Right ventricle myocardium superior (tissue), 1 donor: Measurements from ENCODE around the gene TMUB2. TPM values are rescaled to one million over a fixed set of nuclear protein-coding genes. Genes with fewer than 3 reads are reported as not detected.

Experiments used
- ATAC-seq: fragments of 200-7000 bp; cut with Tn5 transposase; one replicate; pipeline ENCODE4 v1.9.1; 2020; ENCODE audit warnings: mild to moderate bottlenecking; ENCODE audit not compliant: poor library complexity
- DNase-seq: peaks from one replicate; pipeline ENCODE4 v3.0.0-alpha.2; 2020
- intact Hi-C: fragments of 100-400 bp; cut with DNase I; formaldehyde crosslinking; loops from one replicate; pipeline ENCODE4 v1.11.2; 2022
- total RNA-seq: library from RNA; stranded (reverse); fragmentation: NEBNext Ultra II Directional; extraction: Animal tissue kit (Norgen Biotek cat#: 25700); gene quantifications from one replicate; pipeline ENCODE4 v1.2.1, GENCODE V29; 2021
- donor health status: DM: no; HTN: yes; CAD: no; lungs with severe emphysema.

TMUB2 gene
- total RNA-seq, 1 donor from 2014 or later = 19.6 TPM

DNA sequence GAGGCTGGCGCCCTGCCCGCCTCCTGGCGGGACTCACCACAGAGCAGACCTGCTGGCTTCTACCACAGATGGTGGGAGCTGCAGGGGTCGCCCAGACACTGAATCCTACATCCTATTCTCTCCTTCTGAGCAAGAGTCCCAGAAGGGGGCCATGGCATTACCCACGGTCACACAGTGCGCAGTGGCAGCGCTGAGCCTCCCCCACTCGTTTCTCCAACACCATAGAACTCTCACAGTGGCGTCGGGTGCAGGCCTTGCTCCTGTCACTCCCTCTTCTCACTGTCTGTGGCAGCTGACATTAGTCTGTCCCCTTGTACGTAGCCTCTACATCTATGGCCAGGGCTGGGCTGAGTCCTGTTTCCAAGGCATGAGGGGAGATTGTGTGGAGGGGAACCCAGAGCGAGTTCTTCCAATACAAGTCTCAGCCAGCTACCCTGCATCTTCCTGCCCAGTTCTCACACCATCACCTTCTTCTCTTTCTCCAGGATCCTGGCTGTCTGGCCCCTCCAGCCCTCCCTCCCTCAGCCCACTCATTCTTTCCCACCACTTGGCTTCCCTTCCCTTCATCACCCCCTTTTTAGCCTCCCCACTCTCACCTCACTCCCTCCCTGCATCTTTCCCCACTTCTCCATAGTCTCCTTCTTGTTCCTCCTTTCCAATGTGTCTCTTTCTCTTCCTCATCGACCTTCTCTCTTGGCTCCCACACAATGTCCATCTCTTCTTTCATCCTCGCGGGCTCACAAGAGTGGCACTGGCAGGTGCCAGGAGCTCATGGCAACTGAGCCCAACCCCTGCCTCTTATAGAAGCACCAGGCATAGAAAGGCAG, 26.8 kb downstream of the TMUB2 start:
- DNase-seq = no peak
- intact Hi-C loops = loop anchor here (2.0 kb wide), 1 partner anchor 111 kb away; the partner anchor contains the start of gene SLC25A39
- ATAC-seq = no peak

DNA sequence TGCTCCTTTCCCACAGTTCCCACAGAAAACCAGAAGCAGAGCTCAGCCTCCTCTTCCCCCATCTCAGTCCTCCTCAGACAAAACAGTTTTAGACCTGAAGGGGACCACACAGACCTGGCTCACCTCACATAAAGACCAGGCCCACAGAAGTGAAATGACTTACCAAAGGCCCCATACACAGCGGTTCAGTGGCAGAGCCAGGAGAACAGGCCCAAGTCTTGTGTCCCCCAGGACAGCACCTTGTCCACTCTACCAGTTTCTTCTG, 27.4 kb downstream of the TMUB2 start:
- no peak for DNase-seq
- intact Hi-C loops = loop anchor here (2.0 kb wide), 1 partner anchor 111 kb away; the partner anchor contains the start of gene SLC25A39
- ATAC-seq = no peak

DNA sequence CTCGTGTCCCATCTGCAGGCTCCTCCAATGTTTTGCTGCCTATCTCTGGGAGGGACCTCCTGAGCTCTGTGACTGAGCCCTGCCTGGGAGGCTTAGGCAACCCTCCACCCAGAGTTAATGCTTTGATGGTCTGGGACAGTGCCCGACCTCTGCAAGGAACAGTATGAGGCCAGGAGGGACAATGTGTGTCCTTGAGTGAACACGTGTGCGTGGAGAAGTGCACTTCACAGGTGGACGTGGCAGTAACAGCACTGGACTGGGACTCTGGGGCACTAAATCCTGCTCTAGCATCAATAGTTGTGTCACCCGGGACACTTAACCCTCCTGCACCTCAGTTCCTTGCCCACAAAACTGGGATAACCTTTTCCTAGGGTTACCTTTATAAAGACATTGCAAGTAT, 28.1 kb downstream of the TMUB2 start:
- intact Hi-C loops = loop anchor here (2.0 kb wide), 1 partner anchor 110 kb away; the partner anchor contains the start of gene SLC25A39
- DNase-seq = no peak
- no peak for ATAC-seq

DNA sequence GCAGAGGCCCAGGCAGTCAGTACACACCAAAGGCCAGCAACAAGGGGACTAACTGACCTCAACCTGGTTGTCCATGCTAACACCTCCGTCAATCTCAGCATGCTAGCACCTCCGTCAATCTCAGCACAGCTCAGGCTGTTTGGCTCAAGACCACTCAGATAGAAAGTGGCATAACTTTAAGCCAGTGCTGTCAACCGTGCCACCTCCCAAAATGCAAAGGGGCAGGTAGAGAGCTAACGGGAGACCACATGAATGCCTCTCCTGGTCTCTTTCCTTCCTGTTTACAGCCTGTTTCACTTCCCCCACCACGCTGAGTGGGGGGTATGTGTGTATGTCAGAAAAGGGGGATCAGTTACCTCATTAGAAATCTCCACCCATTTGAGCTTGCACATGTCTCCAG, 29.4 kb downstream of the TMUB2 start:
- no peak for ATAC-seq
- intact Hi-C loops = no loop called here
- DNase-seq = no peak

DNA sequence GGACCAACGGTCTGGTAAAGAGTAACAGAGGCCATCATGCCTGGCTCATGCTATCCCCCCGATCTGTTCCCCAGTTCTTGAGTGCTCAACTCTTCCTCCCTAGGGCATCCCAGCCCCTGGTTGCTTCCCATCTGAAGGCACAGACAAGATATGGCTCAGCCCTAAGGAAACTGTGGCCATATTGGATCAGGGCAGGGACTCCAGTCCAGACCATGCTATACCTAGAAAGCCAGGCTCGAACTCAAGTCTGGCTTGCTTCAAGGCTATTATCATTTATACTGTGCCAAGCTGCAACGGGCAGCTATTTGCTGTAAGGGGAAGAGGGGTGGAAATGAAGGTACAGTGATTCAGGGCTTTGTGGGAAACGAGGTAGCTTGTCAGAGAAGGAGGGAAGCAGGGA, 29.9 kb downstream of the TMUB2 start:
- intact Hi-C loops = no loop called here
- DNase-seq (no peak), ATAC-seq (no peak)

DNA sequence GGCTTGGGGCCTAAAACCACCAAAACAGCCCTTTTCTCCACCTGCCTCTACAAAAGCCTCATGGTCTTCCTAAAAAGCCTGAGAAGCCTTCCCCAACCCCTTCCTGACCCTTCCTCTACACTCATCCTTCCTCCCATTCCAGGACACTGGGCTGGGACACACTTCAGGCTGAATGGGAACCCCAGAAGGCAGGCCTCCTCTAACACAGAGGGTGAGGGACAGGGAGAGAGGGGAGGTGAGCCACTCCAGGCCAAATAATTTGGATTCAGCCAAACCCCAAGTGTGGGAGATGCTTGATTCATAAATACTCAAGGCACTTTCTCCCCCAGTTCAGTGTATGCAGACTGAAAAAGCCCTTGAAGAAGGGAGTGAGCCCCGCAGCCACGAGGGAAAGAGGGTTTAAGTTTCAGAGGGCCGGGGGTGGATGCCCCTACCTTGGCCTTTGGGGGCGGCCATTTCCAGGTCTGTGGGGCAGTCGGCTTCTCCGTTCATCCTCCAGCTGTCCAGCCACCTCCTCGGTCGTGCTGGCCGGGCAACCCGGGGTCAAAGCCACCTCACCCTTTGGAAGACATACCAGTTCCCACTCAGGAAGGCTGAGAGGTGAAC, 31.1 kb downstream of the TMUB2 start:
- intact Hi-C loops = no loop called here
- no peak for DNase-seq
- ATAC-seq = no peak

DNA sequence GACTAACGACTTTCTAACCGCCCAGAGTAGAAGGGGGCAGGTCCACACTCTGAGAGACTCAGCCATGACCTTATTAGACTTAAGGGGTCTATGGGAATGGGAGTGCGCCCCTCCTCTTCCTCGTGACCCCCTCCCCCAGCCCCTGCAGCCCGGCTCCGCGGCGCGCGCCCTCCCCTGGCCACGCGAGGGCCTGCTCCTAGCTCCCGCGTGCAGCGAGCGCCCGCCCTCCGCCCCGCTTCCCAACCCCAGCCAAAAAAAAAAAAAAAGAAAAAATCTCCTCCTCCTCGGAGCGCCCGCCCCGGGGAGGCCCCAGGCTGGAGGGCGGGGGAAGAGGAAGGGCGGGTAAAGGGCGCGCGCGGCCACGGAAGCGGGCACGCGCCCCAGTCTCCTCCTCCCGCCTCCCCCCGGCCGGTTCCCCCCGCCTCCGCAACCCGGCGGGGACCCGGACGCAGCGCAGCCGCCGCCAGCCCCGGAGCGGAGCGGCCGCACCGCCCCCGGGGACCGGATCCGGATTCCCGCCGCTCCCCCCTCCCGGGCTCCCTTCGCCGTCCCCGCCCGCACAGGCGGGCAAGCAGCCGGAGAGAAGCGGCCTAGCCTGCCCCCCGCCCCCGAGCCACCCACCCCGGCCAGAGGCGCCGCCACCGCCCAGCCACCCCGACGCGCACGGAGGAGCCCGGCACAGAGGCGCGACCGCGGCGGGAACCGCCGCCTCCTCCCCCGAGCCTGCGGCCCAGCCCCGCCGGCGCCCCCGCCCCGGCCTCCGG, 31.8 kb downstream of the TMUB2 start:
- intact Hi-C loops = no loop called here
- peak; percentile 92 for DNase-seq
- ATAC-seq = peak; percentile 65

DNA sequence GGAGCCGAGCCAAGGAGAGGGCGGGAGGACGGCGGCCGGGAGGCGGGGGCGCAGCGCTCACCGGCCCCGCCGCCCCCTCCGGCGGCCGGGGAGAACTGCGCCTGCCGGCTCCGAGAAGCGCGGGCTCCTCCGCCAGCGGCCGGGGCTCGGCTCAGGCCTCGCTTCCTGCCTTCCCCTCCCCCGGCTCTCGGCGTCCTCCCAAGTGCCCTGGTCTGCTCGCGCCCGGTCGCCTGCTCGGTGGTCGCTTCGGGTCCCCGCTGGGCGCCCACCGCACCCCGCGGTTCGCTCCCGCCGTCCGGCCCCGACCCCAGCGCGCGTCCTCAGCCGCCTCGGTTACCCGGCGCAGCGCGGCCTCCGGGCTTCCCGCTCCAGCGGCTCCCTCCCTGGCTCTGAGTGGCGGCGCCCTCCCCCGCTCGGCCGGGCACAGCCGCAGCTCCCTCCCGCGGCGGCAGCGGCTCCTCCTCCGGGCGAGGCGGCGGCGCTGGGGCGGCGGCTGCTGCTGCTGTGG, 32.4 kb downstream of the TMUB2 start:
- peak; percentile 21 for ATAC-seq
- intact Hi-C loops = no loop called here
- DNase-seq = no peak

DNA sequence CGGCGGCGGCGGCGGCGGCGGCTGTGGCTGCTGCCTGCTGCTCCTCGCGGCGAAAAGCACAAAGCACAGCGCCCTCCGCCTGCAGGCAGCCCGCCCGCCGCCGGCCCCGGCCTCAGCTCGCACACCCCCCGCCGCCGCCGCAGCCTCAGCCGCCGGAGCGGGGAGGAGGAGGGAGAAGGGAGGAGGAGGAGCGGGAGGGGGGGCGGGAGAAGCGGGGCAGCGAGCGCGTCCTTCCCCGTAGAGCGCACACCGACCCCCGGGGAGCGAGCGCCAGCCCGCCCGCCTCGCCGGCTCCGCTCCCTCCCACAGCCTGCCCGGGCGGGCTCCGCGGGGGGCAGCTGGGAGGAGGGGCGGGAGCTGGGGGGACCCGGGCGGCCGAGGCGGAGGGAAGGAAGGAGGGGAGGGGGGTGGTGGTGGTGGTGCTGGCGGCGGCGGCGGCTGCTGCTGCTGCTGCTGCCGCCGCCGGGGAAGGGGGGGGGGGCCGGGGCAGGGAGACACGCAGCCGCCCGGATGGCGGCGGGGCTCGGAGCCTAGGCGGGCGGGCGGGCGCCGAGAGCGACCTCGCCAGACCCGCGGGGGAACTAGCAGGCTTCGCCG, 32.9 kb downstream of the TMUB2 start, which contains the start of gene UBTF:
TSS of gene UBTF (minus strand) at position 60 of the 597 bp plus-strand sequence. CDS start 1,446 bp downstream, outside the sequence.
- DNase-seq (peak; percentile 79), ATAC-seq (peak; percentile 17)
- intact Hi-C loops = no loop called here

DNA sequence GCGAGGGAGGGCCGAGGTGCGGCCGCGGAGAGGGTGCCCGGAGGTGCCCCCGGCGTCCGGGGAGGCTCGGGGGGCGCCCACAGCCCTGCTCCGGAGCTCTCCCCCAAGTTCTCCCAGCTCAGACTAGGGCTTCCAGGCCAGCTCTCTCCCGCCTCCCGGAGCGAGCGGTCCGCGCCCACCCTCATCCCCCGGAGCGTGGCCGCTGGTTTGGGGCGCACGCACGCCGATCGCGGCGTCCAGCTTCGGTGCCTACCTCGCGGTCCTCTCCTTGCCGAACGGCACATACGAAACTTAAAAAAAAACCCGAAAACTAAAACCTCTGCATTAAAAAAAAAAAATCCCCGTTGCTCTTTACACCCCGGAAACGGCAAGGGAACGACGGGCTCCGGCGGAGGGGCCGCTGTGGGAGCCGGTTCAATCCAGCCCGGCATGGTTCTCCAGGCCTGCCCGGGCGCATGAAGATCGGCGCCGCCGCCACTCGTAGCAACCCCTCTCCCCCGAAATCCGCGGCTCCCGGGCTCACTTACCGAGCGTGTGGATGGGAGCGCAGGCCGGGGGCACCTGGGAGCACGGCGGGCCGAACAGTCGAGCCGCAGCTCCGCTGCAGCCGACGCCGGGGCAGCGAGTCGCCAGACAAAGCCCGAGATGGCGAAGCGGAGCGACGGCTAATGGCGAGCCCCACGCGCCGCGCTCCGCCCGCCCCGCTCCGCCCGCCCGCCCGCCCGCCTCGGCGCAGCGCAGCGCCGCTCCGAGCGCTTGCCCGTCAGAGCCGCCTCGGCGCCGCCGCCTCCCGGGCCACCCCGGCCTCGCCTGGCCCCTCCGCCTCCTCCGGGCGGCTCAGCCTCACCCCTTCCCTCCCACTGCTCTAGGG, 33.7 kb downstream of the TMUB2 start:
- ATAC-seq = peak; percentile 34
- intact Hi-C loops = no loop called here
- peak; percentile 66 for DNase-seq

DNA sequence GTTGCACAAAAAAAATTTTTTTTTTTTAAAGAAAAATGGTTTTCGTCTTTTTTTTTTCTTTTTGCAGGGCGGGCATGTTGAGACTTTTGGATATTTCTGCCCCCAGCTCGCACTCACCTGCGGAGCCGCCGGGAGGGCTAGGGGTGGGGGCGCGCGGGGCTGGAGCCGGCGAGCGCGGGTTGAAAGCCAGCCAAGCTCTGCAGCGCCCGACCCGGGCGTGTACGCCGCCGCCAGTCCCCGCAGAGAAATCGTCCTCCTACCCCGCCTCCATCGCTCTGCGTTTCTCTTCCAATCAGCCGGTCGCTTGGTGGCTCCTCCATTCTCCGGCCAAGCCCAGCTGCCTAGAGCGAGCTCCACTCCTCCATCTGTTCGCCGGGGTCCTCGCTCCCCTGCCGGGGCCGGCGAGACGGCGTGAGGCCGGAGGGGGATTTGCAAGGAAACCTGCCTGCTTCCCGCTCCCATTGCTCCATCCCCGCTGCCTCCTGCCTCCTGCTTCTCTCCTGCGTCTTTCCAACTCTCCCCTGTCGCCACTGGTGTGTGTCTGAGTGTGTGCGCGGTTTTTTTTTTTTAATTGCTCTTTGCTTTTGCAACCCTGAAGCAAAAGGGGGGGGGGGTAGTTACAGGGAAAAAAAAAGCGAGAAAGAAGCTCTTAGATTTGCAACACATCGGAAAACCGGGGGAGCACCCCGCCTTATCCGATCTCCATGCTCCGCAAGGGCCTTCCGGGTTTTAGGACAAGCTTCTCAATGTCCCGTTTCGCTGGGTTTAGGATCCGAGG, 34.5 kb downstream of the TMUB2 start:
- peak; percentile 64 for ATAC-seq
- peak; percentile 90 for DNase-seq
- intact Hi-C loops = no loop called here

DNA sequence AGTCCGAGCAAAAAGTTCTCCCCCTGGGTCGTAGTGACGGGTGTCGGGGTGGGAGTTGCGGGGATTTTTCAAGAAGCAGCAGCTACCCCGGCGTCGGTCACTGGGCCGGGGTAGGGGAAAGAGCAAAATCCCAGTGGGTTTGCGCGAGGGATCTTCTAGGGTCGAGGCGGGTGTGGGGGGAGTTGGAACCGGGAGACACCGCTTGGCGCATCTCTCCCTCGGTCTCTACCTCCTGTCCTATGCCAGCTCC, 35.0 kb downstream of the TMUB2 start:
- intact Hi-C loops = no loop called here

DNA sequence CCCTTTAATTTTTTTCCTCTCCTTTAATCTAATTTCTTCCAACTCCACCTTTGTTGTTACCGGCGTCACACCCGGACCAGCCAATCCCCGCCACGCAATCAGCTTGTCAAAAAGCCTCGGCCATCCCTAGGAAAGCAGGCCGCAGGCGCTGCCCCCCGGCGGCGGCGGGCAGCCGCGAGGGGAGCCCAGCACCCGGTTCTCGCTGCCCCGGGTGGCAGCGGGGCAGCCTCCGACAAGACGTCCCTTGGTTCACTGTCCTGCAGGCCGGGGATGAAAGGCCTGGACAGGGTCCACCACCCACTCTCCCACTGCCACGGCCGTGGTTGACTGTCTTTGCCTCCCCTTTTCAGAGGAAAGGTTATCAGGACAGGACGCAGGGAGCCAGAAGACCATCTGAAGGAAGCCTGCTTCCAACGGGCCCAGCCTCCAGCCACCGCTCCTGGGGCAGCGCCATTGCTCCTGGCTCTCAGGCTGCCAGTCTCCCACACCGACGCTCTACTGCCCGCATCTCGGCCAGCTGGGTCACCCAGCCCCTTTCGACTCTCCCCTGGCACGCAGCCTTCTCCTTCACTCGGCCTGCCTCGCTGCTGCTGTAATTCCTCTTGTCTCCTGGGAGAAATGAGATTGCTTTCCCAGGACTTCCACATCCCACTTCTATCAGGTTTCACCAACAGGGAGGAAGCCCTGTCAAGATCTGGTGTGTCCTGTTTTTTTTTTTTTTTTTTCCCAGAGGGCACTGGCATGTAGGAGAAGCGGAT, 35.5 kb downstream of the TMUB2 start:
- DNase-seq (peak; percentile 86), ATAC-seq (peak; percentile 61)
- intact Hi-C loops = no loop called here

More for the DNA sequence above, 35.0 kb downstream of the TMUB2 start:
- ATAC-seq (no peak), DNase-seq (no peak)

DNA sequence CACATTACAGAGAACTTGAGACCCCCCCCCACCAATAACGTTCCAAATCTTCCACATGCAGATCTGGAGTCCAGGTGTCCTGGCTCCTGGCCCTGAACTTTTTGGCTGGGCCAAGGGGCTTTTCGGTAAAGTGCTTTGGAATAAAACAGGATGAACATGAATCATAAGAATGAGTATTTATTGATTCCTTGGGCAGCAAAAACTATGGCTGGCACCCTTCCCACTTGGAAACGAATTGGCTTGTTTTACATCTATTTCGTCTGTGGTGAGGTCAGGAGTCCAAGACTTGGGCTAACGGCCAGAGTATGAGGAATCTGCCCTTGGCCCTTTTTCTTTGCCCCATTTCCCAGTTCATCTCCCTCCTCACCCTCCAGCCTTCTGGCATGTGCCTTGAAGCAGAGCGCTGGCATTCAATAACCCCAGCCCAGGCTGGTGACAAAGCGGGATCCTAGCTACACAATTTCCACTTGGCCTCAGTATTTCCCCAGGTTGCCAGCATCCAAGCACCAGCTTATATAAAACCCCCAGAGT, 36.8 kb downstream of the TMUB2 start:
- no peak for ATAC-seq
- DNase-seq = no peak
- intact Hi-C loops = no loop called here

DNA sequence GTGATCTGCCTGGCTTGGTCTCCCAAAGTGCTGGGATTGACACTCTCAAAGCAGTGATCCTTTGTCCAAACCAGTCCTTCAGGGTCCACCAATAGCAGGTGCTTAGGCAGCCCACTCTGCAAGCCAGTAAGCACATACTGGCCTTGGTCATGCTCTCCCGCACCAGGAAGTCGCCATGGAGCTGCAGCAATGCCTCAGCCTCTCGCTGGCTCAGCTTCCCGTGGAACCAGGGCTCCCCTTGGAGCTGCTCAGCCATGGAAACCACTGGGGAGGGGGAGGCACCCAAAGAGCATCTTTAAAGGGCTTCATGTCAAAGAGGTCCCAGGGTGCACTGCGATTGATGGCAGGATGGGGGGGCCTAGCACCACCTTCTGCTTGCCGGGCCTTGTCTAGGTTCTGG, 42.3 kb downstream of the TMUB2 start:
- intact Hi-C loops = no loop called here
- no peak for ATAC-seq
- DNase-seq = no peak

DNA sequence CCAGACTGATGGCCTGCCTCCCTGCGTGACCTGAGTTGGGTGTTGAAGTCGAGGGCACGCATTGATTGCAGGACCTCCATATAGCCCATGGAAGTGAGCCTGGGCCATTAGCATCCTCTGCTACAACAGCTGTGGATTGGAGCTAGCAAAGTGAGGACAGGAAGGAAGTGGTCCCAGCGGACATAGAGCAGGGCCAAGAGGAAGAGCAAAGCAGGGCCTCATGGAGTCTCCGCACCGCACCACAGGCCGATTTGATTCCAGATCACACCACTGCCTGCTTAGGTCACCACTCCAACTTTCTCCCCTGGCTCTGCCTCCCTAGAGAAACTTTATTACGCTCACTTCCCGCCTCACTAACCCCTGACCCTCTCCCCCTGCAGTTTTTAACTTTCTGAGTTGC, 43.4 kb downstream of the TMUB2 start:
- peak; percentile 39 for ATAC-seq
- intact Hi-C loops = no loop called here
- DNase-seq = no peak

DNA sequence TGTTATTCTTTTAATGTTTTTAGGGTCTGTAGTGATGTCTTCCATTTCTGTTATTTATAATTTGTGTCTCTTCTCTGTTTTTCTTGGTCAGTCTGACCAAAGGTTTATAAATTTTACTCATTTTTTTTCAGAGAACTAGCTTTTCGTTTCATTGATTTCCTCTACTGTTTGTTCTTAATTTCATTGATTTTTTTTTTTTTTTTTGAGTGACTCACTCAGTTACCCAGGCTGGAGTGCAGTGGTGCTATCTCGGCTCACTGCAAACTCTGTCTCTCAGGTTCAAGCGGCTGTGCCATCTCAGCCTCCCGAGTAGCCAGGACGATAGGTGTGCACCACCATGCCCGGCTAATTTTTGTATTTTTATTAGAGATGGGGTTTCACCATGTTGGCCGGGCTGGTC, 45.3 kb downstream of the TMUB2 start:
- DNase-seq = no peak
- no peak for ATAC-seq

More for the DNA sequence above, 45.3 kb downstream of the TMUB2 start:
- intact Hi-C loops = no loop called here
